Panc1 (cell line): ENCODE measurements around the gene HOXB2. TPM values are rescaled to one million over a fixed set of nuclear protein-coding genes. Genes with fewer than 3 reads are reported as not detected.

ENCODE experiments used
- ATAC-seq: fragments of 200-7000 bp; cut with Tn5 transposase; 2 replicates; pipeline ENCODE4 v1.9.1; 2020; ENCODE audit warnings: mild to moderate bottlenecking, moderate library complexity
- BruUV-seq: library from RNA; stranded (reverse); fragments of 400-500 nt; replicated peaks from 2 replicates; lab custom pipeline; 2021; lab: Mats Ljungman, UMichigan
- CTCF ChIA-PET: fragments of 300-600 bp; sonication (Branson Sonifier 250); formaldehyde crosslinking; loops from one replicate; lab custom pipeline; 2022; ENCODE audit warnings: antibody characterized with exemption; lab: Charles Lee
- POLR2A ChIA-PET: fragments of 300-600 bp; sonication (Branson Sonifier 250); formaldehyde crosslinking; loops from one replicate; lab custom pipeline; 2022; ENCODE audit warnings: antibody characterized with exemption; lab: Charles Lee
- DNase-seq: peaks from one replicate; pipeline ENCODE4 v3.0.0-alpha.2; 2010; ENCODE audit warnings: low read depth, low spot score
- H3K27ac ChIP-seq: 2 replicates; pipeline ENCODE4 v1.5.1; 2011; ENCODE audit warnings: mild to moderate bottlenecking, low read length, inconsistent platforms
- H3K27me3 ChIP-seq: fragments of 200-500 bp; sonication (Bioruptor generic); 2 replicates; pipeline ENCODE4 v1.6.0; 2014; ENCODE audit warnings: low read length, inconsistent platforms; ENCODE audit not compliant: control insufficient read depth, insufficient read depth
- H3K36me3 ChIP-seq: fragments of 200-500 bp; sonication (Bioruptor generic); 2 replicates; pipeline ENCODE4 v1.5.1; 2014; ENCODE audit warnings: inconsistent platforms, mild to moderate bottlenecking, low read length, moderate library complexity; ENCODE audit not compliant: control insufficient read depth, insufficient read depth
- H3K4me1 ChIP-seq: 2 replicates; pipeline ENCODE4 v1.5.1; 2011; ENCODE audit warnings: inconsistent platforms, mild to moderate bottlenecking, low read length, moderate library complexity; ENCODE audit not compliant: control insufficient read depth, insufficient read depth
- H3K4me3 ChIP-seq, 2 experiments: 2 replicates each; pipeline ENCODE4 v1.5.1; 2011 to 2012; ENCODE audit warnings: low read depth in 2 of 2, low read length in 2 of 2, mild to moderate bottlenecking in 2 of 2, inconsistent platforms in 1 of 2, moderate library complexity in 1 of 2
- H3K9me3 ChIP-seq: fragments of 200-500 bp; sonication (Bioruptor generic); 2 replicates; pipeline ENCODE4 v1.5.1; 2014; ENCODE audit warnings: low read depth, mild to moderate bottlenecking, inconsistent platforms, low read length, moderate library complexity; ENCODE audit not compliant: control insufficient read depth, insufficient read depth
- POLR2AphosphoS5 ChIP-seq: IDR thresholded peaks from 2 replicates; pipeline ENCODE4 v1.6.1; 2012; ENCODE audit warnings: mild to moderate bottlenecking, low read depth, low read length, moderate library complexity
- SIN3A ChIP-seq: IDR thresholded peaks from 2 replicates; pipeline ENCODE4 v1.6.1; 2012; ENCODE audit warnings: low read depth, mild to moderate bottlenecking, low read length, moderate library complexity, borderline replicate concordance; ENCODE audit not compliant: insufficient read depth
- TCF7L2 ChIP-seq: IDR thresholded peaks from 2 replicates; pipeline ENCODE4 v1.6.1; 2011; ENCODE audit warnings: mild to moderate bottlenecking, low read depth, low read length, inconsistent platforms
- in situ Hi-C: cut with HindIII; loops from 2 replicates; pipeline ENCODE4 v1.10.0; 2016; ENCODE audit warnings: low sequenced_read_pairs, low pct_unique_long_range_greater_than_20kb
- intact Hi-C: fragments of 100-400 bp; cut with micrococcal nuclease; formaldehyde crosslinking; loops from one replicate; pipeline ENCODE4 v1.10.0; 2022; ENCODE audit not compliant: unreplicated experiment
- total RNA-seq: library from RNA; stranded (reverse); gene quantifications from one replicate; pipeline ENCODE4 v1.2.1, GENCODE V29; 2021; ENCODE audit not compliant: unreplicated experiment
- TF ChIP-seq, protein P1 (sequence below): fragments of 450-650 bp; IDR thresholded peaks from 2 replicates; pipeline ENCODE4 v1.5.1; 2017; ENCODE audit warnings: mild to moderate bottlenecking
- TF ChIP-seq, protein P2 (sequence below), 2 experiments: IDR thresholded peaks; 2 replicates each; pipeline ENCODE4 v1.6.1; 2011 to 2012; ENCODE audit warnings: low read depth in 2 of 2, control low read depth in 1 of 2, low read length in 1 of 2, mild to moderate bottlenecking in 1 of 2, moderate library complexity in 1 of 2; ENCODE audit not compliant: insufficient read depth in 1 of 2

HOXB2 gene
- total RNA-seq, 1 experiment from 2014 or later = 70.1 TPM

DNA sequence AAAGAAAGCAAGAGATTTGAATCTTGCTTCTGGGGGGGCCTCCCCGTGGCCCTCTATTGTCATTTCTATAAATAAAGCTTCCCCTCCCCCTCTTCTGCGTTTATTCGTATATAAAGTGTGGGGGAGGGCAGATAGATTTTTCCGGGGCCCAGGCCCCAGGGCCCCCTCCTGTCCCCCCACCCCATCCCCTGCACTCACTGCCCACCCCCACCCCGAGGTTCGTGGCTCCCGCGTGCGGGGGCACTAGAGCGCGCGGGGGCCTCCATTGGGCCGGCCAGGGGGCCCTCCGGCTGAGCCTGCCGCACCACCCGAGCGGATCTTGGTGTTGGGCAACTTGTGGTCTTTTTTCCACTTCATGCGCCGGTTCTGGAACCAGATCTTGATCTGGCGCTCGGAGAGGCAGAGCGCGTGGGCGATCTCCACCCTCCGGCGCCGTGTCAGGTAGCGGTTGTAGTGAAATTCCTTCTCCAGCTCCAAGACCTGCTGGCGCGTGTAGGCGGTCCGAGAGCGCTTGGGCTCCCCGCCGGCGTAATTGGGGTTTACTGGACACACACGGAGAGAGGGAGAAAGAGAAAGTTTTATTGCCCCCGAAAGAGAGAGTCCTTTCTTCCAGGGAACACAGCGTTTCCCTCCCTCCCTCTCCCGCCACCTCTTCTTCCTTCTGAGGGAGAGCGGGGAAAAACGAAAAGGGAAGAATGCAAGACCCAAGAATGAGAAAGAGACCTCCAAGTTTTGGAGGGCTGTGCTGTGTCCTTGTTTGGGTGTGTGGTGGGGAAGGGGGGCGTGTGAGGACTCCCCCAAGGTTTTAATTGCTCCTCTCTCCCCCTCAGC lies 31.8 kb upstream of the HOXB2 start:
- no peaks in the 10 kb centered on the region for H3K9me3 ChIP-seq
- H3K36me3 ChIP-seq = peaks cover 12% of the 10 kb centered on the region
- ChIA-PET POLR2A (interaction anchor here (1.0 kb wide), 1 partner anchor 12 kb away, joined by 3 read pairs; no protein-coding TSS in a partner anchor), CTCF (no interaction called here)
- peaks cover 85% of the 10 kb centered on the region for H3K4me1 ChIP-seq
- intact Hi-C loops (no loop called here), in situ Hi-C loops (no loop called here)
- DNase-seq = no peak
- no peak for ATAC-seq
- TF ChIP-seq, protein P1, sequence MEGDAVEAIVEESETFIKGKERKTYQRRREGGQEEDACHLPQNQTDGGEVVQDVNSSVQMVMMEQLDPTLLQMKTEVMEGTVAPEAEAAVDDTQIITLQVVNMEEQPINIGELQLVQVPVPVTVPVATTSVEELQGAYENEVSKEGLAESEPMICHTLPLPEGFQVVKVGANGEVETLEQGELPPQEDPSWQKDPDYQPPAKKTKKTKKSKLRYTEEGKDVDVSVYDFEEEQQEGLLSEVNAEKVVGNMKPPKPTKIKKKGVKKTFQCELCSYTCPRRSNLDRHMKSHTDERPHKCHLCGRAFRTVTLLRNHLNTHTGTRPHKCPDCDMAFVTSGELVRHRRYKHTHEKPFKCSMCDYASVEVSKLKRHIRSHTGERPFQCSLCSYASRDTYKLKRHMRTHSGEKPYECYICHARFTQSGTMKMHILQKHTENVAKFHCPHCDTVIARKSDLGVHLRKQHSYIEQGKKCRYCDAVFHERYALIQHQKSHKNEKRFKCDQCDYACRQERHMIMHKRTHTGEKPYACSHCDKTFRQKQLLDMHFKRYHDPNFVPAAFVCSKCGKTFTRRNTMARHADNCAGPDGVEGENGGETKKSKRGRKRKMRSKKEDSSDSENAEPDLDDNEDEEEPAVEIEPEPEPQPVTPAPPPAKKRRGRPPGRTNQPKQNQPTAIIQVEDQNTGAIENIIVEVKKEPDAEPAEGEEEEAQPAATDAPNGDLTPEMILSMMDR = no peak
- TF ChIP-seq, protein P2, sequence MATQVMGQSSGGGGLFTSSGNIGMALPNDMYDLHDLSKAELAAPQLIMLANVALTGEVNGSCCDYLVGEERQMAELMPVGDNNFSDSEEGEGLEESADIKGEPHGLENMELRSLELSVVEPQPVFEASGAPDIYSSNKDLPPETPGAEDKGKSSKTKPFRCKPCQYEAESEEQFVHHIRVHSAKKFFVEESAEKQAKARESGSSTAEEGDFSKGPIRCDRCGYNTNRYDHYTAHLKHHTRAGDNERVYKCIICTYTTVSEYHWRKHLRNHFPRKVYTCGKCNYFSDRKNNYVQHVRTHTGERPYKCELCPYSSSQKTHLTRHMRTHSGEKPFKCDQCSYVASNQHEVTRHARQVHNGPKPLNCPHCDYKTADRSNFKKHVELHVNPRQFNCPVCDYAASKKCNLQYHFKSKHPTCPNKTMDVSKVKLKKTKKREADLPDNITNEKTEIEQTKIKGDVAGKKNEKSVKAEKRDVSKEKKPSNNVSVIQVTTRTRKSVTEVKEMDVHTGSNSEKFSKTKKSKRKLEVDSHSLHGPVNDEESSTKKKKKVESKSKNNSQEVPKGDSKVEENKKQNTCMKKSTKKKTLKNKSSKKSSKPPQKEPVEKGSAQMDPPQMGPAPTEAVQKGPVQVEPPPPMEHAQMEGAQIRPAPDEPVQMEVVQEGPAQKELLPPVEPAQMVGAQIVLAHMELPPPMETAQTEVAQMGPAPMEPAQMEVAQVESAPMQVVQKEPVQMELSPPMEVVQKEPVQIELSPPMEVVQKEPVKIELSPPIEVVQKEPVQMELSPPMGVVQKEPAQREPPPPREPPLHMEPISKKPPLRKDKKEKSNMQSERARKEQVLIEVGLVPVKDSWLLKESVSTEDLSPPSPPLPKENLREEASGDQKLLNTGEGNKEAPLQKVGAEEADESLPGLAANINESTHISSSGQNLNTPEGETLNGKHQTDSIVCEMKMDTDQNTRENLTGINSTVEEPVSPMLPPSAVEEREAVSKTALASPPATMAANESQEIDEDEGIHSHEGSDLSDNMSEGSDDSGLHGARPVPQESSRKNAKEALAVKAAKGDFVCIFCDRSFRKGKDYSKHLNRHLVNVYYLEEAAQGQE (IDR thresholded peaks at IDR 0.05; ENCODE audit: insufficient read depth in 1 of 2, low read depth in 2 of 2, low read length in 1 of 2) = no peak
- no peak for TF ChIP-seq SIN3A
- no peak for TF ChIP-seq TCF7L2
- TF ChIP-seq POLR2AphosphoS5 = no peak
- peak overlapping the region; percentile 70 to 99 for H3K4me3 ChIP-seq
- H3K27me3 ChIP-seq = no peaks in the 10 kb centered on the region
- no TSS peak for BruUV-seq
- peak overlapping the region; percentile 97 for H3K27ac ChIP-seq

DNA sequence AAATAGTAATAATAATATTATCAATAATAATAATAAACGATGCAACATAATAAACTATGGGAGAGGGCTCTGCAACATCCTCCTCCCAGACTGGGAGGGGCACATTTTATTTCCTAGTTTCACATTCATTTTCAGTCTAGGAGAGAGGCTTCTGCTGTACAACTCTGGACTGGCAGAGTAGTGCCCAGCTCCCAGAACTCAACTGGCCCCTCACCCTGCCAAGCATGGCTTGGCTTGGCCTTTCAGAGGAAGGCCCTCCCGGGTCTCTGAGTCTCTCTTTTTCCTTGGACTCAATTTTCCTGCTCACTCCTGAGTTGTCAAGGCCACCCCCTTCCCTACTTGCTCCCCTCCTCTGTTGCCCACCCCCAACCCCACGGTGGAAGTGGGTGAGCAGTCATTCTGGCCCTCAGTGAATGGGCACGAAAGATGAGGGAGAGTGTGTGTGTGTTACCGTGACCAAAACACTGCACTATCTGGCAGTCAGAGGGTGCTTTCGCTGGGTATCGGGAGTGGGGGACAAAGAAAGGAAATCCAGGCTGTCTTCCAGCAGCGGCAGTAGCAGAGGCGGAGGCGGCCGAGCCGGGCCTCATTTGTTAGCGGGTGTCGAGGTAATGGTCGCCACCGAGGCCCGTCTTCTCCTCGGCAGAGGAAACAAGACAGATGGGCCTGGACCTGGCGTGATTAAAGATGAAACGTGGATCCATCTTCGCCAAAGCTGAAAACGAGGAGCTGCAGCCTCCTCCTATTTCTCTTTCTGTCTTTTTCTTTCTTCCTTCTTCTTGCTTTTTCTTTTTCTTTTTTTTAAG lies 31.0 kb upstream of the HOXB2 start:
- ChIA-PET CTCF (interaction anchor here (0.5 kb wide), 1 partner anchor 36 kb away, joined by 3 read pairs; no protein-coding TSS in a partner anchor), POLR2A (interaction anchor here (1.0 to 1.2 kb wide), 2 partner anchors 13 to 30 kb away, joined by 3 read pairs; no protein-coding TSS in a partner anchor)
- Histone ChIP-seq H3K4me3 (peak overlapping the region; percentile 70 to 99), H3K27ac (peak overlapping the region; percentile 97), H3K27me3 (no peaks in the 10 kb centered on the region), H3K4me1 (peaks cover 88% of the 10 kb centered on the region), H3K9me3 (no peaks in the 10 kb centered on the region), H3K36me3 (peaks cover 12% of the 10 kb centered on the region)
- TF ChIP-seq POLR2AphosphoS5 = peak; percentile 40
- 0 out of 2 replicates have a peak, but pooled peaks have one; percentile 36 for TF ChIP-seq SIN3A
- TF ChIP-seq, protein P2 (IDR thresholded peaks at IDR 0.05; ENCODE audit: insufficient read depth in 1 of 2, low read depth in 2 of 2, low read length in 1 of 2) = no peak
- TF ChIP-seq, protein P1 = no peak
- no peak for TF ChIP-seq TCF7L2
- intact Hi-C loops = loop anchor here (1.0 kb wide), 1 partner anchor 34 kb away; no protein-coding TSS in a partner anchor
- ATAC-seq = 0 out of 2 replicates have a peak, but pooled peaks have one; percentile 9
- no peak for DNase-seq
- BruUV-seq = TSS peak; percentile 45
- in situ Hi-C loops = no loop called here
